Keratinocyte (primary cell): ENCODE measurements around the gene KCNQ1OT1. TPM values are rescaled to one million over a fixed set of nuclear protein-coding genes. Genes with fewer than 3 reads are reported as not detected.

Experiments
- DNase-seq: peaks from one replicate; pipeline ENCODE4 v3.0.0-alpha.2; 2011; ENCODE audit warnings: low read depth, missing footprints, low spot score
- FAIRE-seq: peaks from 2 replicates; lab custom pipeline; 2011; peaks lifted over from hg19 to GRCh38; lab: Jason Lieb, UNC
- H2AFZ ChIP-seq: 2 replicates; pipeline ENCODE4 v1.6.0; 2012; ENCODE audit warnings: low read length, control low read depth, inconsistent platforms; ENCODE audit not compliant: control insufficient read depth
- H3K27ac ChIP-seq: 2 replicates; pipeline ENCODE4 v1.5.1; 2011; ENCODE audit warnings: low read length; ENCODE audit not compliant: control insufficient read depth, insufficient read depth
- H3K27me3 ChIP-seq: 3 replicates; pipeline ENCODE4 v1.6.0; 2011; ENCODE audit warnings: low read length; ENCODE audit not compliant: control insufficient read depth, insufficient read depth; ENCODE audit errors: extremely low read depth
- H3K36me3 ChIP-seq, 2 experiments: 2 replicates in 1 of 2; 3 replicates in 1 of 2; pipeline ENCODE4 v1.5.1; 2011; ENCODE audit warnings: low read length in 2 of 2, mild to moderate bottlenecking in 1 of 2; ENCODE audit not compliant: control insufficient read depth in 2 of 2, insufficient read depth in 2 of 2; ENCODE audit errors: extremely low read depth in 1 of 2
- H3K4me1 ChIP-seq: 3 replicates; pipeline ENCODE4 v1.5.1; 2011; ENCODE audit warnings: low read length; ENCODE audit not compliant: control insufficient read depth, insufficient read depth; ENCODE audit errors: extremely low read depth
- H3K4me2 ChIP-seq: 3 replicates; pipeline ENCODE4 v1.6.0; 2011; ENCODE audit warnings: low read depth, low read length; ENCODE audit not compliant: control insufficient read depth, insufficient read depth; ENCODE audit errors: extremely low read depth
- H3K4me3 ChIP-seq, 3 experiments: fragments of 200-600 bp in 1 of 3; sonication (generic) in 1 of 3; 2 replicates in 2 of 3; 3 replicates in 1 of 3; pipeline ENCODE4 v1.5.1; 2011 to 2016; ENCODE audit warnings: low read length in 3 of 3, mild to moderate bottlenecking in 3 of 3, control low read depth in 2 of 3, inconsistent platforms in 1 of 3, low read depth in 1 of 3, mixed read lengths in 1 of 3, mixed run types in 1 of 3, moderate library complexity in 1 of 3; ENCODE audit not compliant: control insufficient read depth in 2 of 3, insufficient read depth in 2 of 3; ENCODE audit errors: extremely low read depth in 1 of 3
- H3K79me2 ChIP-seq: 2 replicates; pipeline ENCODE4 v1.6.0; 2012; ENCODE audit warnings: low read length; ENCODE audit not compliant: control insufficient read depth, insufficient read depth
- H3K9ac ChIP-seq: 3 replicates; pipeline ENCODE4 v1.6.0; 2011; ENCODE audit warnings: low read length; ENCODE audit not compliant: control insufficient read depth, insufficient read depth; ENCODE audit errors: extremely low read depth
- H3K9me1 ChIP-seq: 3 replicates; pipeline ENCODE4 v1.6.0; 2011; ENCODE audit warnings: low read length; ENCODE audit not compliant: control insufficient read depth, insufficient read depth; ENCODE audit errors: extremely low read depth
- H3K9me3 ChIP-seq: 2 replicates; pipeline ENCODE4 v1.5.1; 2012; ENCODE audit warnings: low read depth, low read length; ENCODE audit not compliant: control insufficient read depth
- H4K20me1 ChIP-seq: 3 replicates; pipeline ENCODE4 v1.6.0; 2011; ENCODE audit warnings: low read length; ENCODE audit not compliant: control insufficient read depth, insufficient read depth; ENCODE audit errors: extremely low read depth
- CTCF ChIP-seq, 3 experiments: IDR thresholded peaks in 1 of 3; conservative IDR thresholded peaks in 1 of 3; optimal IDR thresholded peaks in 1 of 3; 2 replicates in 2 of 3; 3 replicates in 1 of 3; pipeline versions ENCODE3 to v1.5.1; 2011; ENCODE audit warnings: low read length in 3 of 3, mild to moderate bottlenecking in 3 of 3, moderate library complexity in 2 of 3, control low read depth in 1 of 3, inconsistent platforms in 1 of 3; ENCODE audit not compliant: insufficient read depth in 2 of 3; ENCODE audit errors: extremely low read depth in 1 of 3
- EZH2 ChIP-seq: IDR thresholded peaks from one replicate; pipeline ENCODE4 v1.6.1; 2012; ENCODE audit warnings: inconsistent platforms, mild to moderate bottlenecking, low read length, moderate library complexity
- dilution Hi-C: fragments of 300-500 bp; cut with MboI; formaldehyde crosslinking; loops from one replicate; pipeline ENCODE4 v1.7.0; 2020; ENCODE audit warnings: low sequenced_read_pairs; ENCODE audit not compliant: extremely low pct_ligation_motif_present
- polyA plus RNA-seq, 5 experiments: library from polyadenylated mRNA; depleted of rRNA in 3 of 5; stranded (reverse) in 3 of 5; stranded (forward) in 1 of 5; unstranded in 1 of 5; fragments of >200 nt; gene quantifications; 1 replicate in 1 of 5; 2 replicates in 3 of 5; 3 replicates in 1 of 5; pipeline versions ENCODE4 v1.2.1 to v1.2.3, GENCODE V29; 2011 to 2012; ENCODE audit warnings: missing spikeins in 2 of 5, low read depth in 1 of 5, low replicate concordance in 1 of 5

The KCNQ1OT1 gene
- polyA plus RNA-seq, 1 donor (not counting 4 experiments of a cell fraction or from before 2014, with no cell fraction given), result 0.07 TPM

DNA sequence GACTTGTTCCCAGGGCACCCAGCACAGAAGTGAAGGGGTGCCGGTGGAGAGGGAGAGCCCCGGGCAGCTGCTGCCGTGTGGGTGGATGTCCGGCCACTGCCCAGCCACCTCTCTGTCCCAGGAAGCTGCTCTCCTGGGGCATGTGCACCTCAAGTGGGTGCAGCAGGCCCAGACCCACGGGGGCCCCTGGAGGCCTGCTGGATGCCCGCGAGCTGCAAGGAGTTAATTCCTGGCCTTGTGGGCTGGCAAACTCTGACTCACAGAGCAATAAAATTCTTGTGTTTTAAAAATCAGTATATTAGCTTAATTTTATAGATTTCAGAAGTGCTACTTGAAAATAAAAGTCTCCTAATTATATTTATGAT is 37.4 kb upstream of the KCNQ1OT1 start:
- DNase-seq (no peak), FAIRE-seq (no peak)
- H3K4me3 ChIP-seq, result no peak overlapping the region
- no peaks in the 10 kb centered on the region for H3K36me3 ChIP-seq
- dilution Hi-C loops, result no loop called here
- no peak overlapping the region for H3K4me2 ChIP-seq
- no peaks in the 10 kb centered on the region for H3K79me2 ChIP-seq
- H4K20me1 ChIP-seq, result no peaks in the 10 kb centered on the region
- H3K9me1 ChIP-seq, result no peaks in the 10 kb centered on the region
- H3K9me3 ChIP-seq, result no peaks in the 10 kb centered on the region
- H3K27me3 ChIP-seq, result no peaks in the 10 kb centered on the region
- no peaks in the 10 kb centered on the region for H3K4me1 ChIP-seq
- TF ChIP-seq EZH2, result no peak
- TF ChIP-seq CTCF (optimal IDR thresholded peaks at IDR 0.05 in 1 of 3, IDR thresholded peaks at IDR 0.05 in 1 of 3, conservative IDR thresholded peaks at IDR 0.05 in 1 of 3; ENCODE audit: extremely low read depth in 1 of 3, insufficient read depth in 2 of 3, low read length in 3 of 3), result no peak
- H3K9ac ChIP-seq, result no peak overlapping the region
- H2AFZ ChIP-seq, result no peak overlapping the region
- no peak overlapping the region for H3K27ac ChIP-seq

DNA sequence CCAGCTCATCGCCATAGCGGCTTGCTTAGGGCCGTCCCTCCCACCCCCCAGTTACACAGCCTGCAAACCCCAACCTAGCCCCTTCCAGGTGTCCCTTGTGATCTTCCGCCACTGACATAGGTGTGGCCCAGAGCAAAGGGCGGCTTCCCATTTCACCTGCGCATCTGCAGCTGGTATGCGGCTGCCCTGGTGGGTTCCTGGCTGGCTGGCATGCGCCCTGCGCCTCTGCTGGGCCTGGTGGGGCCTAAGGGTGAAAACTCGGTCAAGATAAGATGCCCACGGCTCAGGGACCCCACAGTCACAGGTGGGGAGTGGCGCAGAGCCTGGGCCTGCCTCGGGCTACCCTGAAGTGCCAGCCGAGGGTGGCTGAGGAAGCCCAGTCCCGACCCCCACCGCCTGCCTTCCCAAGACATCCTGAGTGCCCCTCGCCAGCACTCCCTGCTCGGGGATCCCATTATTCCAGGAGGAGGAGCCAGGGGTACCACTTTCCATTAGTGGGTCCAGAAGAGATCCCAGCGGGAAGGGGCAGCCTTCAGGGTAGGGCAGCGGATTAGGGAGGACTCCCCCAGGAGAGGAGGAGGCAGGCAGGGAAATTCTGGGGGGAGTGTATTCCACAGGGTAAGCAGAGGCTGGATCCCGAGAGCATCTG is 36.9 kb upstream of the KCNQ1OT1 start:
- no peak for FAIRE-seq

More for the DNA sequence above, 36.9 kb upstream of the KCNQ1OT1 start:
- no peak for DNase-seq
- H3K4me3 ChIP-seq, result no peak overlapping the region
- no peaks in the 10 kb centered on the region for H3K9me1 ChIP-seq
- no peaks in the 10 kb centered on the region for H3K79me2 ChIP-seq
- H3K27me3 ChIP-seq, result no peaks in the 10 kb centered on the region
- no peaks in the 10 kb centered on the region for H3K36me3 ChIP-seq
- no peaks in the 10 kb centered on the region for H3K9me3 ChIP-seq
- no peaks in the 10 kb centered on the region for H4K20me1 ChIP-seq
- no peak overlapping the region for H3K9ac ChIP-seq
- dilution Hi-C loops, result no loop called here
- H3K27ac ChIP-seq, result no peak overlapping the region
- no peak overlapping the region for H3K4me2 ChIP-seq
- no peaks in the 10 kb centered on the region for H3K4me1 ChIP-seq
- TF ChIP-seq CTCF (optimal IDR thresholded peaks at IDR 0.05 in 1 of 3, IDR thresholded peaks at IDR 0.05 in 1 of 3, conservative IDR thresholded peaks at IDR 0.05 in 1 of 3; ENCODE audit: extremely low read depth in 1 of 3, insufficient read depth in 2 of 3, low read length in 3 of 3) (no peak), EZH2 (no peak)
- H2AFZ ChIP-seq, result no peak overlapping the region
